Activated CD4-positive, CD25-positive, alpha-beta regulatory T cell treated with anti-CD3 and anti-CD28 coated beads, Interleukin-2, amount 50 U/mL, for 16 hours (primary cell): Measurements from ENCODE around the gene AADACL2.

Experiments
- DNase-seq: peaks from one replicate; pipeline ENCODE4 v3.0.0-alpha.2; 2020; ENCODE audit warnings: low read depth, low spot score

The AADACL2 gene

DNA sequence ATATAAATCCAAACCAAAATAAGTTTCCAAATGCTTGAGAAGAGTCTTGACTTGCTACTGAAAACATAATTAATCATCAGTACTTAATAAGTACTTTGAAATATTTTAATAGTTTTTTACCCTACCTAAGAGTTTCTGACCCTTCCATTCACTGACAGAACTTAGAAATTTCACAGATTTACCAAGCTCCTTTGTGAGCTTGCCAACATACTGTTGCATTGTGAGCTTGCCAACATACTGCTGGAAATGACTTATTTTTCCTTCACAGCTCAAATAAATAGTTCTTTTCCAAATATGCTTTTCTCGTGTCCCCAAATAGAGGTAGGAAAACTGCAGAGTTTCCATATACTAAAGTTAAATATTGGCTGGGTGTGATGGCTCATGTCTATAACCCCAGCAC lies 70.5 kb downstream of the AADACL2 start:
- no peak for DNase-seq

DNA sequence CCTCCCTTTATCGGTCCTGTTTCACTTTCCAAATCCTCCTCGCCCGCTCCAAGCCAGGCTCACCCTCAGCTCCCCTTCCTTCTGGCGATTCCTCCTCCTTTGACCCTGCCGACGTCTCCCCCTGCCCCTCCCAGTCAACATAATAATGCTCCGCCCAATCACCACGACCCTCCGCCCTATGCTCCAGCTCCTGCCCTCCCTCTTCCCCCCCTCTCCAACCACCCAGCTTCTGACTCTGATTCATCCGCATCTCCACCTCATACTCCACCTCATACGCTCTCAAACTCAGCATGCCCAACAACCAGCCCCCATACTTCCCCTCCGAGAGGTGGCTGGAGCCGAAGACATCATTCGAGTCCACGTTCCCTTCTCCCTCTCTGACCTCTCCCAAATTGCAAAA lies 73.1 kb downstream of the AADACL2 start:
- no peak for DNase-seq
